Urinary bladder (tissue), 4 donors: ENCODE data around the gene LMLN. TPM values are rescaled to one million over a fixed set of nuclear protein-coding genes. Genes with fewer than 3 reads are reported as not detected.

ENCODE experiments used
- DNase-seq: peaks from one replicate; pipeline ENCODE4 v3.0.0-alpha.2; 2015; ENCODE audit errors: extremely low spot score
- H3K27ac ChIP-seq: one replicate; pipeline ENCODE4 v1.5.1; 2013; ENCODE audit warnings: low read depth, mild to moderate bottlenecking, moderate library complexity
- H3K36me3 ChIP-seq: one replicate; pipeline ENCODE4 v1.6.1; 2013; ENCODE audit warnings: mild to moderate bottlenecking, moderate library complexity; ENCODE audit not compliant: insufficient read depth
- H3K4me1 ChIP-seq: one replicate; pipeline ENCODE4 v1.6.1; 2013; ENCODE audit warnings: mild to moderate bottlenecking, moderate library complexity; ENCODE audit not compliant: insufficient read depth
- H3K4me3 ChIP-seq: one replicate; pipeline ENCODE4 v1.5.1; 2013; ENCODE audit warnings: low read depth, low read length
- WGBS: extraction: QIAGEN DNeasy Blood & Tissue Kit; methylation state at CpG from one replicate; pipeline ENCODE4 v1.1.7; 2013; 5-methylcytosine and 5-hydroxymethylcytosine counted together
- polyA plus RNA-seq: library from polyadenylated mRNA; stranded (reverse); fragments of 200-250 nt; gene quantifications from one replicate; pipeline ENCODE4 v1.2.3, GENCODE V29; 2013
- total RNA-seq: library from RNA; depleted of rRNA; stranded (reverse); fragments of >200 nt; gene quantifications from one replicate; pipeline ENCODE4 v1.2.3, GENCODE V29; 2014
- donor health status: healthy with polysubstance abuse.
- donor health status: healthy.

LMLN gene
- total and polyA plus RNA-seq, 2 donors, result 2.4 to 13.9 TPM

DNA sequence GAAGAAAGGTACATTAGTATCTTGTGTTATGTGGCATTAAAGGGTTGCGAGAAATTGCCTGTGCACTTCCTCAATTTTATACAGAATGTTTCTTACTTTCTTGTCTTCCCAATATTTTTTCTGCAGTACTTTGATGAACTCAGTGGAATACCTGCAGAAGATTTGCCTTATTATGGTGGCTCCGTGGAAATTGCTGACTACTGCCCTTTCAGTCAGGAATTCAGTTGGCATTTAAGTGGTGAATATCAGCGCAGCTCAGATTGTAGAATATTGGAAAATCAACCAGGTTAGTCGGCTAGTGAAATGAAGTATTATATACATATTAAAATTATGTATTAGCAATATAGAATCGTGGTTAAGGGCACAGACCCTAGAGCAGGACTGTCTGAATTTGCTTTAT is 61.3 kb downstream of the LMLN start:
- H3K4me3 ChIP-seq, result no peak overlapping the region
- no peaks in the 10 kb centered on the region for H3K4me1 ChIP-seq
- peaks cover 2% of the 10 kb centered on the region for H3K36me3 ChIP-seq
- WGBS, result 91% methylated on average over 5 of the region's 5 CpGs
- H3K27ac ChIP-seq, result no peak overlapping the region
- no peak for DNase-seq

DNA sequence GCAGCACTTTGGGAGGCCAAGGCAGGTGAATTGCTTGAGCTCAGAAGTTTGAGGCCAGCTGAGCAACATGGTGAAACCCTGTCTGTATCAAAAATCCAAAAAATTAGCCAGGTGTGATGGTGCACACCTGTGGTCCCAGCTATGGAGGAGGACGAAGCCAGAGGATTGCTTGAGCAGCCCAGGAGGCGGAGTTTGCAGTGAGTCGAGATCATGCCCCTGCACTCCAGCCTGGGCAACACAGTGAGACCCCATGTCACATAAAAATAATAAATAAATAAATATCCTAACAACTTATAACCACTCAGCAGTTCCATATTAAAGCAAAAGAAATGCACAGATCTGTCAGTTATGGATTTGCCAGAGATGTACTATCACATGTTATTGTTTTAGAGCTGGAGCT is 62.6 kb downstream of the LMLN start:
- no peaks in the 10 kb centered on the region for H3K36me3 ChIP-seq
- no peaks in the 10 kb centered on the region for H3K4me1 ChIP-seq
- no peak overlapping the region for H3K4me3 ChIP-seq
- no peak overlapping the region for H3K27ac ChIP-seq
- no peak for DNase-seq
- 96% methylated on average over 3 of the region's 3 CpGs for WGBS

DNA sequence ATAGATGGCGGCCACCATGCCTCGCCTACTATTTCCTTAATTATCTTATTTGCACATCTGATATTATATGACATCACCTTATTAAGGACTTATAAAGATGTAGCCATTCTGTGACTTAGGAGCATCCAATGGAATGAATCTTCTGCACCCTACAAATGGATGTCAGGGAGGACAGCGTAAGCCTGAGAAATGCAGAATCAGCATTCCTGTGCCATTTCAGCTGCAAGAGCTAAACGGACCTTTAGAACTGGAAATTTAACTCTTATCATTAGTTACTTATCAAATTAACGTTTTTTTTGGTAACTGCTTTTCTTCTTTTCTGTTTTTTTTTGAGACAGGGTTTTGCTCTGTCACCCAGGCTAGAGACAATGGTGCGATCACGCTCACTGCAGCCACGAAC is 65.6 kb downstream of the LMLN start:
- Histone ChIP-seq H3K4me1 (no peaks in the 10 kb centered on the region), H3K27ac (no peak overlapping the region), H3K36me3 (no peaks in the 10 kb centered on the region), H3K4me3 (no peak overlapping the region)
- WGBS, result 91% methylated on average over 8 of the region's 8 CpGs
- no peak for DNase-seq

DNA sequence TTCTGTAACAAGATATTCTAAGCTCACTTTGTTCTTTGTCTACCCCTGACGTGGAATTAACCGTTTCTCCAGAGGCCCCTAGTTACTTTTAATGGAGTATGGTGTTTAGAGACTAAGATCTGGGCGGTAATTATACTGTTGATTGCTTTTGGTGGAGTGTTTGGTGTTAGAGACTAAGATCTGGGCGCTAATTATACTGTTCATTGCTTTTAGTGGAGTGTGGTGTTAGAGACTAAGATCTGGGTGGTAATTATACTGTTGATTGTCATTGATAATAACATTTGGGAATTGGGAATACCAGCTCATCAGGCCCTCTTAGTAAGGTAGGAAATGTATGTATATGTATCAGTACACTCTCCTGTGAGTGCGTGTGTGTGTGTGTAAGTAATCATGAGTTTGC is 66.6 kb downstream of the LMLN start:
- H3K27ac ChIP-seq, result no peak overlapping the region
- DNase-seq, result no peak
- no peaks in the 10 kb centered on the region for H3K36me3 ChIP-seq
- 76% methylated on average over 5 of the region's 5 CpGs for WGBS
- no peaks in the 10 kb centered on the region for H3K4me1 ChIP-seq
- no peak overlapping the region for H3K4me3 ChIP-seq

DNA sequence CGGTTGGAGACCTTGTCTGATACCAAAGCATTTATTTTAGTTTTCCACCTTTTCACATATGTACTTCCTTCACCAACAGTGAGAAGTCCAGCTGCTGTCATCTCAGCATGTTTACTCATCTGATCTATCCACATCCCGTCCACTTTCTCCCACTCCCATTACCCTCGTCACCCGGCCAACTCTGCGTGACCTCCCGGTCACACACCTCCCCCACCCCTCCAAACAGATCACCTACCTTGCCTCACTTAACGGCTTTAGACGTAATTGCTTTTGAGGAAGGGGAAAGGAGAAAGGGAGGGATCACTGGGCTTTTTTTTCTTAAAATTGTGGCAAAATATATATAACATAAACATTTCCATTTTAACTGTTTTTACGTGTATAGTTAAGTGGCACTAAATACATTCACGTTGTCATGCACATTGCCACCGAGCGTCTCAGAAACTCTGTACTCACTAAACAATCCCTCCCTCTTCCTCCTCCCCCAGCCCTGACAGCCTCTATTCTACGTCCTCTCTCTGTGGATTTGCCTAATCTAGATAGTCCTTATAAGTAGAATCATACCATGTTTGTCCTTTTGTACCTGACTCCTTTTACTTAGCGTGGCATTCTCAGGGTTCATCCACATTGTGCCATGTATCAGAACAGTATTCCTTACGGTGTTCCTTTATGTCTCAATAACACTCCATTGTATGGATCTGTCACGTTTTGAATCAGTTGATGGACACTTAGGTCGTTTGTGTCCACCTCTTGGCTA is 67.2 kb downstream of the LMLN start:
- 82% methylated on average over 17 of the region's 17 CpGs for WGBS

GRCh38 chr3:198027799-198028390 is 67.9 kb downstream of the LMLN start:
- Histone ChIP-seq H3K4me1 (no peaks in the 10 kb centered on the region), H3K27ac (no peak overlapping the region), H3K36me3 (no peaks in the 10 kb centered on the region), H3K4me3 (no peak overlapping the region)
- WGBS, result 98% methylated on average over 13 of the region's 13 CpGs
- DNase-seq, result no peak

More for the DNA sequence above, 67.2 kb downstream of the LMLN start:
- no peak overlapping the region for H3K4me3 ChIP-seq
- no peaks in the 10 kb centered on the region for H3K4me1 ChIP-seq
- no peak overlapping the region for H3K27ac ChIP-seq
- DNase-seq, result no peak
- H3K36me3 ChIP-seq, result no peaks in the 10 kb centered on the region

GRCh38 chr3:198028718-198029117 is 68.7 kb downstream of the LMLN start:
- Histone ChIP-seq H3K4me1 (no peaks in the 10 kb centered on the region), H3K4me3 (no peak overlapping the region), H3K27ac (no peak overlapping the region), H3K36me3 (no peaks in the 10 kb centered on the region)
- no peak for DNase-seq
- WGBS, result 53% methylated on average over 6 of the region's 6 CpGs

- Histone ChIP-seq H3K4me3 (no peak overlapping the region), H3K27ac (no peak overlapping the region), H3K4me1 (no peaks in the 10 kb centered on the region), H3K36me3 (no peaks in the 10 kb centered on the region)
- DNase-seq, result no peak
- WGBS, result 86% methylated on average over 8 of the region's 8 CpGs
Observed at GRCh38 chr3:198030125-198030524, 70.1 kb downstream of the LMLN start.

DNA sequence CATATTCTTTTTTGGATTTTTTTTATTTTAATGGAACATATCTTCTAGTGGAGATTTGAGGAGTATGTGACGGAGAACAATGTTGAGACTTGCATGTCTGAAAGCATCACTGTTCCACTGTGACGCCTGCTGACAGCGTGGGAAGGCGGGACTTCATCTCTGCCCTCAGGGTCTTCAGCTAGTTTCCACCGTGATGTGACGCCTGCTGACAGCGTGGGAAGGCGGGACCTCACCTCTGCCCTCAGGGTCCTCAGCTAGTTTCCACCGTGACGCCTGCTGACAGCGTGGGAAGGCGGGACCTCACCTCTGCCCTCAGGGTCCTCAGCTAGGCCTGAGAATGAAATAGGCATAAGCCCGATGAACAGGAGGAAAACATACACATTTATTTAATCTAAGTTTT is 70.7 kb downstream of the LMLN start:
- no peaks in the 10 kb centered on the region for H3K36me3 ChIP-seq
- no peak overlapping the region for H3K4me3 ChIP-seq
- H3K4me1 ChIP-seq, result no peaks in the 10 kb centered on the region
- 92% methylated on average over 13 of the region's 13 CpGs for WGBS
- no peak for DNase-seq
- H3K27ac ChIP-seq, result no peak overlapping the region

DNA sequence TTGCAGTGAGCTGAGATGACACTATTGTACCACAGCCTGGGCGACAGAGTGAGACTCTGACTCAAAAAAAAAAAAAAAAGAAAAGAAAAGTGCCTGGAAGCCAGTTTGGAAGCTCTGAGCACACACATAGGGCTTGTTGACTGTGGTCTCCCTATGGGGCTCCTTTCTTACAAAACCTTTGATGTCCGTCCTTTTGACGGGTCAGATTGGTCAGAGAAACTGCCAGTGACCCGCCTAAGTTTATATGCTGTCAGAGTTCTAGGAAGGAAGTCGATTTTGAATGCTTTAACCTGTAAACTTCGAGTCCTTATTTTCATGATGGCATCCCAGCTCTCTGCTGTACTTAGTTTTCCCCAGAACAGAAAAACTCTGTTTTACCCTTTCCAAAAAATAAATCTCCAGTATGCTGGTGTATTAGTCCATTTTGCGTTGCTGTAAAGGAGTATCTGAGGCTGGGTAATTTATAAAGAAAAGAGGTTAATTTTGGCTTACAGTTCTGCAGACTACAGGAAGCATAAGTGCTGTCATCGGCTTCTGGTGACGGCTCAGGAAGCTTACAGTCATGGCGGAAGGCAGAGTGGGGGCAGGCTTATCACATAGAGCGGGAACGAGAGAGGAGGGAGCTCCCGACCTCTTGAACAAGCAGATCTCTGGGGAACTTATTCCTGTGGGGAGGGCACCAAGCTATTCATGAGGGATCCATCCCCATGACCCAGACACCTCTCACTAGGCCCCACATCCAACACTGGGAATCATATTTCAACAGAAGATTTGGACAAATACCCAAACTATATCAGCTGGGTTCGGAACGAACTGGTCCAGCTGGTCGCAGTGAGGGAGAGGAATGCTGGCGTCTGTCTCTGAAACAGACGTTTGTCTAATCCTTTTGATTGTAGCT is 72.3 kb downstream of the LMLN start:
- Histone ChIP-seq H3K36me3 (no peaks in the 10 kb centered on the region), H3K4me1 (no peaks in the 10 kb centered on the region), H3K4me3 (no peak overlapping the region), H3K27ac (no peak overlapping the region)
- WGBS, result 59% methylated on average over 18 of the region's 18 CpGs
- no peak for DNase-seq

GRCh38 chr3:198043119-198043518 is 83.1 kb downstream of the LMLN start:
- Histone ChIP-seq H3K4me3 (no peak overlapping the region), H3K36me3 (no peaks in the 10 kb centered on the region), H3K4me1 (no peaks in the 10 kb centered on the region), H3K27ac (no peak overlapping the region)
- WGBS, result 88% methylated on average over 9 of the region's 9 CpGs
- DNase-seq, result no peak

DNA sequence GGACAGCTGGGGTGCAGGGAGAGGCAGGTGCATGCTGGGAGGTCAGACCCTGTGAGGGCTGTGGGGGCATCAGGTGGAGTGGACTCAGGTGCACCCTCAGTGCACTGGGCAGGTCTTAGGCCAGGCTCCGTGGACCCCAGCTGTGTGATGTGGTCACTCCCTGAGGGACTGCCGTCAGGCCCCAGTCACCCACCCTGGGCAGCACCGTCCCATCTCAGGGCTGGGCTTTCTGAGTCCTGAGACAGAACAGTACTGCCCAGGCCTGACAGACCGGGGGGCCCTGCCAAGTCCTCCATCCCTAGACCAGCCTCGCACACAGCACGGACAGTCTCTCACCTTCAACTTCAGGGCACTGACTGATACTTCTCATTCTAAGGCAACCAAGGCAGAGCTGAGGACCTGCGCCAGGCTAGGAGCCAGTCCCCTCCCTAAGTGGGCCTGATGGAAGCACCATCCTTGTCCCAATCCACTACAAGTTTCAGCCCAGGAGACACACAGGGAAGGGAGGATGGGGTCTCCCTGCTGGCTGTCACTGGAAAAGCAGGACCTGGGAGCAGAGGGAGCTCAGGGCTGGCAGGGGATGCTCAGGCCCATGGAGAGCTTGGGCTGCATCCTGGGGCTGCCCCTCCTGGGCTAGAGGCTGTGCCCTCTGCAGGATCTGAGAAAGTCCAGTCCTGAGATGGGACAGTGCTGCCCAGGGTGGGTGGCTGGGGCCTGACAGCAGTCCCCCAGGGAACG is 86.3 kb downstream of the LMLN start:
- Histone ChIP-seq H3K4me1 (no peaks in the 10 kb centered on the region), H3K4me3 (no peak overlapping the region), H3K36me3 (no peaks in the 10 kb centered on the region), H3K27ac (no peak overlapping the region)
- 96% methylated on average over 8 of the region's 8 CpGs for WGBS
- DNase-seq, result no peak

GRCh38 chr3:198048445-198048844 is 88.4 kb downstream of the LMLN start:
- H3K4me3 ChIP-seq, result no peak overlapping the region
- H3K36me3 ChIP-seq, result no peaks in the 10 kb centered on the region
- DNase-seq, result no peak
- no peak overlapping the region for H3K27ac ChIP-seq
- no peaks in the 10 kb centered on the region for H3K4me1 ChIP-seq
